Measurements from ENCODE around the gene IQCH.
"Not testable (repeated sequence)": the region's sequence is repeated elsewhere in the genome, so short reads cannot be mapped to it uniquely, and the experiment has no call there.

Gene IQCH

GRCh38 chr15:67254238-67255175, at the start of gene IQCH, which contains the start of gene AAGAB:
TSS of gene IQCH (plus strand) at chr15:67254786. CDS start at chr15:67254897, 111 bp downstream.
TSS of gene AAGAB (minus strand) at chr15:67254661. CDS start at chr15:67254631, 30 bp downstream.
- peak; percentile 98 for DNase-seq

- DNase-seq, result no peak
These were observed 46.9 kb upstream of the IQCH start for GRCh38 chr15:67207555-67208207.

GRCh38 chr15:67208396-67208795, 46.2 kb upstream of the IQCH start:
- no peak for DNase-seq

DNA sequence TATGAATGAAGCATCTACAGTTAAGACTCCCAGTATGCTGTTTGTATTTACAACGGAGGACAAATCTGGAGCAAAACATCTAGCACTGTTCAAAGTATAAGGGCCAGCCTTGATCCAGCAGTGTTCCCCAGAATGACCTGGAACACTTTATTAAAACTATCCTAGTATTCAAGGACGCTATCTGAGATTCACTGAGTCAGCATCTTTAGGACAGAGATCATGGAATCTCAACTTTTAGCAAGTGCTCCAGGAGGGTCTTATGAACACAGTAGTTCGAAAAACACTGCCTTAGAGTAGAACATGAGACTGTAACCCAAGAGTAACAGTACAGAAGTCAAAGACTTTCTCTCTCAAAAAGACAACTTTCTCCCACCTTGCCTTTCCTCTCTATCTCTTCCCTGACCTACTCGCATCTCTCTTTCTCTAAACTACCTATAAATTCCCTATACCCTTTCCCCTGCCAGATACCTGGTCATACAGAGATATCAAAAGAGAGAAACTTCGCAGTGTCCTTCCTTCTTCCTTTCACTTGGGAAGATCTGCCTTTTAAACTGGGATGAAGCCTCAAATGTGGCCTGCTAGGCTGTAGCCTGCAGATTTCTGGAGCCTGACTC, 43.9 kb upstream of the IQCH start:
- DNase-seq, result no peak

GRCh38 chr15:67212684-67213367, 41.8 kb upstream of the IQCH start:
- DNase-seq, result no peak

DNA sequence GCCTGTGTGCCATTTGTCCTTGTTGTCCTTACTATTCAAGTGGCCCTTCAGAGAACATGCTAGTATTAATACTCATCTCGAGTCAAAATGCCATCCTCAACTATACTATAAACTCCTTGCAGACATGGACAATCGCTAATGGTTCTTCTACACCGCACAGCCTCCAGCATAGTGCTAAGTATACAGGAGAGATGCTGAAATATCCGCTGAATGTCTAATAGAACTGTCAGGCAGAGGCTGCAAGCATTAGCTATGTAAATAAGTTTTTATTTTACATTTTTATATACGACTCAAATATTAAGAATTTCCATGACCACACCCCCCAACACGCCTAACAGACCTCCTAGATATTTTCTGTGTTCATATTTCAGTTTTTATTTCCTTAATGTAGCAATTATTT, 39.5 kb upstream of the IQCH start:
- no peak for DNase-seq

GRCh38 chr15:67216859-67217258, 37.7 kb upstream of the IQCH start:
- DNase-seq, result no peak

GRCh38 chr15:67218428-67218827, 36.2 kb upstream of the IQCH start:
- DNase-seq, result no peak

DNA sequence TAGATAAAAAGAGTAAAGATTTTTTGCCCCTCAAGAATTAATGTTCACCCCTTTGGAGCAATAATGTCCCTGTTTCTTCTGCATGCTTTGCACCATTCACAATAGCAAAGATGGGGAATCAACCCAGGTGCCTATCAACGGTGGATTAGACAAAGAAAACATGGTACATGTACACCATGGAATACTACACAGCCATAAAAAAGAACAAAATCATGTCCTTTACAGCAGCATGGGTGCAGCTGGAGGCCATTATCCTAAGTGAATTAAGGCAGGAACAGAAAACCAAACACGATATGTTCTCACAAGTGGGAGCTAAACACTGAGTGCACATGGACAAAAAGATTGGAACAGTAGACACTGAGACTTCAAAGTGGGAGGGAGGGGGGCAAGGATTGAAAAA, 35.3 kb upstream of the IQCH start:
- DNase-seq, result no peak

DNA sequence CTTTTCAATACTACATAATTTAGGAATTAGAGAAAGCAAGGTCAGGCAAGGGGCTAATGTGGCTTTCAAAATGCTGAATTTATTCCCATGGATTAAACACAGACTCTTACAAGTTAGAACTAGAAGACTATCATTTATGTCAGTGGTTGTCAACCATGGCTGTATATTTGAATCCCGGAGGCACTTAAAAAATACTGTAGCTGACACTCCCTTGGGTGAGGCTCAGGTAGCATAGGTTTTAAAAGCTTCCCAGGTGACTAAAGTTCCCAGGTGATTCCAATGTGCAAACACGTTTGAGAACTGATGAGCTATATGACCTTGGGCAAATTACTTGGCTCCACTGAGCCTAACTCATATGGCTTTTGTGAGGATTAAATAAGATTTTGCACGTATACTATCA, 29.7 kb upstream of the IQCH start:
- DNase-seq, result no peak

- no peak for DNase-seq
These were observed 29.2 kb upstream of the IQCH start for GRCh38 chr15:67225336-67225735.

- DNase-seq, result no peak
These were observed 27.2 kb upstream of the IQCH start for GRCh38 chr15:67227431-67227830.

DNA sequence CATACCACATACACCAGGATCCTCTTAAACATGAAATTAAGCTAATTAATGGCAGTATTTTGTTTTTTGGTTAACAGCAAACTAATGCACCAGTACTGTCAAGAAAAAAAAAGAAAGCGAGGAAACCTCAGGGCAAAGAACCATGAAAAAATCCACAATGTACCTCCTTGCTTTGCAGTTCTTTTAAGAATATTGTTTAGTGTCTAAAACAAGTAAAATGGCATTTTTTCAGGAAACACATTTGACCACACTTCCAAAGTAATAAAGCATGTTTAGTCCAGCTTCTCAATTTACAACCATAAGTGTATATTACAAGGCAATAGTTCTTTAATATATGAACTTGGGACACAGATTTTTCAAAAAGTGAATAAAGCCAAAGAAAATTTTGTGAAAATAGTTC, 26.7 kb upstream of the IQCH start:
- no peak for DNase-seq

DNA sequence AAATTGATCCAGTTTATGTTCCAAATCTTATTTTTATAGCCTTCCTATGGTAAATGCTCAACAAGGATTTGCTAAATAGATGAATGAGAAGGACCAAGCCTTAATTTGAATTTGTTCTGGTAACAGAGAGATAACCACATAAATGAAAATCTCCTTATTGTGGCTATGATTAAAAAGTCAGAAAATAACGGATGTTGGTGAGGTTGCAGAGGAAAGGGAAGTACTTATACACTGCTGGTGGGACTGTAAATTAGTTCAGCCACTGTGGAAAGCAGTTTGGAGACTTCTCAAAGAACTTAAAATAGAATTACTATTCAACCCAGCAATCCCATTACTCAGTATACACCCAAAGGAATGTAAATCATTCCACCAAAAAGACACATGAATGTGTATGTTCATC, 26.3 kb upstream of the IQCH start:
- no peak for DNase-seq

DNA sequence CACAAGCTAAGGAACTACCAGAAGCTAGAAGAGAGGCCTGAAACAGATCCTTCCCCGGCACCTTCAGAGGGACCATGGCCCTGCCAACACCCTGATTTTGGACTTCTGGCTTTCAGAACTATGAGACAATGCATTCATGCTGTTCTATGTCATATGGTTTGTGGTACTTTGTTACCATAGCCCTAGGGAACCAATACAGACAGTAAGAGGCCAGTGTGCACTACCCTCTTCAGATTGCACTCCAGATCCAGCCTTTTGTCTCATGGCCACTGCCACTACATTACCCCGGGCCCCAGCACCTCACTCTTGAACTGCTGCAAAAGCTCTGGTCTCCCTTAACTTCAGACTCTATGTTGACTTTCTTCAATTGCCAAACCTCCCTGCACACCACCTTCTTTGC, 24.1 kb upstream of the IQCH start:
- no peak for DNase-seq

DNA sequence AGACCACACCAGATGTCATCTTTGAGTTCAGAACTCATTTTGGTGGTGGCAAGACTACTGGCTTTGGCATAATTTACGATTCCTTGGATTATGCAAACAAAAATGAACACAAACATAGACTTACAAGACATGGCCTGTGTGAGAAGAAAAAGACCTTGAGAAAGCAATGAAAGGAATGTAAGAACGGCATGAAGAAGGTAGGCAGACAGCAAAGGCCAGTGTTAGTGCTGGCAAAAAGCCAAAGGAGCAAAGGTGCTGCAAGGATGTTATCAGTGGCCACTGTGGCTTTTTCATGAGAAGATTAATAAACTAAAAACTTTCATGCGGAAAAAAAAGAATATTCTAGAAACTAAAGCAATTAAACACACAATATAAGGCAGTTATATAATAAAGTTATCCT, 22.0 kb upstream of the IQCH start:
- no peak for DNase-seq

DNA sequence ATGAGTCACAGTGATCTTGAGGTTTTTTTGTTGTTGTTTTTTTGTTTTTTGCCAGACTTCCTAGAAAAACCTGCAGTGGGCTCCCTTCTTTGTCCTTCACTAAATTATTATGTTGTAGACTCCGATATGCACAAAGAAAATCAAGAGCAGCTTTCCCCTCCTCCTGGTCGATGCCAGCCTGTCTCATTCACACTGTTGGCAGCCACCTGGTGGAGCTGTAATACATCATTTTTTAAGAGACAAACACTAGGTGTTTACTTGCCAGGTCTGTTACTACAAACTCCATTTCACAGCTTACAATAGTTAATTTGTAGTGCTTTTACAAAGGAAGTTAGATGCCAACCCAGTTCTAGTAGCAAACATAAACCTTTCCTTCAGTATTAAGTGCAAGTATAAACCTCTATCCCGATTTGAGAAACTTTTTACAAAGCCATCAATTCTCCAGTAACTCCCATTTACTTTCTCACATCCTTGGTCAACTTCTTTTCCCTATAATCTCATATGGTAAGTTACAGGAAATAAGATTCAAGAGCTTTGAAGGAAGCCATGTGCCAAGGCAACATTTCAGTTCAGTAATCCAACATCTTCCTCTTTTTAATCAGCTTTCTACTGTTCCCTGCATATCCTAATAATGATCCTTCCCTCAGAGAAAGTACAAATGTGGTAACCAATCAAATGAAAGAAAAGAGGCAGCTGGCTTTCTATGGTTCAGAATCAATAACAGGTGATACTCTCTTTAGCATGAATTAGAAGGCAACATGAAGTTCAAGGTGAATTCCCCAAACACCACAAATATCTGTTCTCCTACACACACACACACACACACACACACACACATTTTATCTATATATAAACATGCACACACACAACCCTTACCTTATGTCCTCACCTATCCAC, 14.1 kb upstream of the IQCH start:
- no peak for DNase-seq

GRCh38 chr15:67241132-67241855, 13.3 kb upstream of the IQCH start:
- DNase-seq, result peak in 1 of 2 donors; percentile 18

DNA sequence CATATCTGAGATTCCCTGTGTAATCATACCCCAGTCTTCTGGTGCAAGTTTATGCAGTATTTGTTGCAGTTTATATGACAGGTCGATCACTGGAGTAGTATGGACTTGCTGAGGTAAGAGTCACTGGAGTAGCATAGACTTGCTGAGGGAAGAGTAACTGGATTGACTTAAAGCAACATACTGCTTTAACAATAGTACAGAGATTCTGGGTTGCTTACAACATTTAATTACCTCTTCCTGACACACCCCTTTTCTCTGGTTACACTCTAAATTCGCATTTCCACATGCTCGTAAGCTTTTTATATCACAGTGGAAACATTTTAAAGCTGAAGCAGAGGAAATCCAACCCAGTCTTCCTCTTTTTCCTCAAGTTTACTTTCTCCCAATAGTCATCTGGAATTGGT, 11.9 kb upstream of the IQCH start:
- DNase-seq, result no peak

GRCh38 chr15:67244971-67245478, 9.6 kb upstream of the IQCH start:
- no peak for DNase-seq

DNA sequence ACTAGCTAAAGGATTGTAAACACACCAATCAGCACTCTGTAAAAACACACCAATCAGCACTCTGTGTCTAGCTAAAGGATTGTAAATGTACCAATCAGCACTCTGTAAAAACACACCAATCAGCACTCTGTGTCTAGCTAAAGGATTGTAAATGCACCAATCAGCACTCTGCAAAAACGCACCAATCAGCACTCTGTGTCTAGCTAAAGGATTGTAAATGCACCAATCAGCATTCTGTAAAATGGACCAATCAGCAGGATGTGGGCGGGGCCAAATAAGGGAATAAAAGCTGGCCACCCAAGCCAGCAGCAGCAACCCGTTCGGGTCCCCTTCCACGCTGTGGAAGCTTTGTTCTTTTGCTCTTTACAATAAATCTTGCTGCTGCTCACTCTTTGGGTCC, 8.0 kb upstream of the IQCH start:
- not testable (repeated sequence) for DNase-seq

Measured in stimulated activated CD4-positive, alpha-beta T cell treated with anti-CD3 and anti-CD28 coated beads, Interleukin-2, amount 100 ng/mL, for 48 hours (primary cell).